ENCODE measurements around the gene NOP53.
"Not testable (repeated sequence)": the region's sequence is repeated elsewhere in the genome, so short reads cannot be mapped to it uniquely, and the experiment has no call there.

The NOP53 gene

GRCh38 chr19:47730910-47731309 is 14.4 kb upstream of the NOP53 start:
- H3K4me3 Mint-ChIP-seq = no peak overlapping the region
- H3K9me3 Mint-ChIP-seq = no peaks in the 10 kb centered on the region

DNA sequence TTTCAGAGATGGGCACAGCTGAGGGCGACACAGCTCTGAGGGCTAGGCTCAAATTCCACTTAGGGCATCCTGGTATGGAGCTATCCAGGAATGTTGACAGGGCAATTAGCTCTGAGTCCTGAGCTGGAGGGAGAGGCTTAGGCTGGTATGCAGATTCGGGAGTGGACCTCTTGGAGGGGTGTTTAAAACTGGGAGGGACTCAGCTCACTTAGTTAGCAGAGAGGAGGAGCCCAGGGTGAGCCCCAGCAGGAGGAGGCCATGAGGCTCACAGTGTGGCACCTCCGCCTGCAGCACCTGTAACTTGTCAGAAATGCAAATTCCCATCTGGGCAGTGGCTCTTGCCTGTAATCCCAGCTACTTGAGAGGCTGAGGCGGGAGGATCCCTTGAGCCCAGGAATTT is 10.2 kb upstream of the NOP53 start:
- DNase-seq (no peak), ATAC-seq (no peak)
- Mint-ChIP-seq H3K9me3 (no peaks in the 10 kb centered on the region), H3K4me1 (peaks cover 5% of the 10 kb centered on the region), H3K27me3 (peaks cover 18% of the 10 kb centered on the region), H3K4me3 (no peak overlapping the region), H3K27ac (no peak overlapping the region)

More at GRCh38 chr19:47730910-47731309, 14.4 kb upstream of the NOP53 start:
- ATAC-seq = no peak
- no peak overlapping the region for H3K27ac Mint-ChIP-seq
- DNase-seq = no peak
- H3K27me3 Mint-ChIP-seq = peaks cover 43% of the 10 kb centered on the region
- peaks cover 28% of the 10 kb centered on the region for H3K4me1 Mint-ChIP-seq

GRCh38 chr19:47740866-47741519 is 4.4 kb upstream of the NOP53 start:
- DNase-seq (no peak), ATAC-seq (no peak)
- Mint-ChIP-seq H3K27ac (no peak overlapping the region), H3K4me3 (no peak overlapping the region), H3K27me3 (no peaks in the 10 kb centered on the region), H3K9me3 (no peaks in the 10 kb centered on the region), H3K4me1 (peaks cover 30% of the 10 kb centered on the region)

DNA sequence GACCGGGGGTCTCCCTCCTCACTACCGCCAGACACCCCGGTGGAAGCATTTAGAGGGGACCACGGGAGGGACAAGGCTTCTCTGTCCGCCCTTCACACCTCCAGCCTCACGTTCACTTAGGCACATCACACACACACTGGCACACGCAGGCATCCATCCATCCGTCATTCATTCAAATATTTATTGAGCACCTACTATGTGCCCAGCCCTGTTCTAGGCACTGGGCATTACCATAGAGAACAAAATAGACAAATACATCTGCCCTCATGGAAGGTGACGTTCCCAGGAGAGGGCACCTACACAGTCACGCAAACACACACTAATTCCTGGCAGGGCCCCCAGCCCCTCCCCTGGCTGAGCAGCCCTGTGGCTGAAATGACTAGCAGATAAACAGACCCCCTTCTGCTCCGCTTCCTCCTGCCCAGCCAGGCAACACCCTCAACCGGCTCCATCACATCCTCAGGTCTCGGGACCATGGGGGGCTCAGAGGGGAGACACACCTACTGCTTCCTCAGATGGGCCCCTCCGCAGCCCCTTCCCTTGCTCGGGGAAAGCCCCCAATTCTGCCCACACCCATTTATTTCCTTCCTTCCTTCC is 3.7 kb upstream of the NOP53 start:
- ATAC-seq (no peak), DNase-seq (no peak)
- no peak overlapping the region for H3K4me3 Mint-ChIP-seq
- H3K9me3 Mint-ChIP-seq = no peaks in the 10 kb centered on the region
- H3K27me3 Mint-ChIP-seq = no peaks in the 10 kb centered on the region
- H3K27ac Mint-ChIP-seq = no peak overlapping the region
- H3K4me1 Mint-ChIP-seq = peaks cover 35% of the 10 kb centered on the region

- H3K27ac Mint-ChIP-seq = peak overlapping the region in 1 of 2 donors; percentile 6
- DNase-seq = no peak
- peak overlapping the region; percentile 78 to 88 for H3K4me3 Mint-ChIP-seq
Observed at GRCh38 chr19:47742634-47743033, 2.7 kb upstream of the NOP53 start.

DNA sequence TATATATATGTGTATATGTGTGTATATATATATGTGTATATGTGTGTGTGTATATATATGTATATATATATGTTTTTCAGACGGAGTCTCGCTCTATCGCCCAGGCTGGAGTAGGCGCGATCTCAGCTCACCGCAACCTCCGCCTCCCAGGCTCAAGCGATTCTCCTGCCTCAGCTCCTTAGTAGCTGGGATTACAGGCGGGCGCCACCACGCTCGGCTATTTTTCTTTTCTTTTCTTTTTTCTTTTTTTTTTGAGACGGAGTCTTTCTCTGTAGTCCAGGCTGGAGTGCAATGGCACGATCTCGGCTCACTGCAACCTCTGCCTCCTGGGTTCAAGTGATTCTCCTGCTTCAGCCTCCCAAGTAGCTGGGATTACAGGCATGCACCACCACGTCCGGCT is 783 bp downstream of the NOP53 start:
- H3K9me3 Mint-ChIP-seq, DNase-seq, H3K27me3 Mint-ChIP-seq, ATAC-seq: not testable (repeated sequence)
- Mint-ChIP-seq H3K27ac (peak overlapping the region; percentile 46 to 63), H3K4me1 (peaks cover 73% of the 10 kb centered on the region), H3K4me3 (peak overlapping the region; percentile 98 to 100)

More at GRCh38 chr19:47742634-47743033, 2.7 kb upstream of the NOP53 start:
- H3K4me1 Mint-ChIP-seq = peaks cover 42% of the 10 kb centered on the region
- no peak for ATAC-seq
- H3K27me3 Mint-ChIP-seq = no peaks in the 10 kb centered on the region
- no peaks in the 10 kb centered on the region for H3K9me3 Mint-ChIP-seq

GRCh38 chr19:47749326-47749725 is 4.0 kb downstream of the NOP53 start:
- peak overlapping the region; percentile 75 to 95 for H3K27ac Mint-ChIP-seq
- peak overlapping the region; percentile 46 to 59 for H3K4me3 Mint-ChIP-seq
- peak; percentile 16 for ATAC-seq

GRCh38 chr19:47750752-47751151 is 5.4 kb downstream of the NOP53 start:
- Mint-ChIP-seq H3K4me1 (peaks cover 63% of the 10 kb centered on the region), H3K27me3 (no peaks in the 10 kb centered on the region), H3K4me3 (no peak overlapping the region), H3K9me3 (no peaks in the 10 kb centered on the region), H3K27ac (peak overlapping the region in 1 of 2 donors; percentile 48)
- ATAC-seq = no peak
- no peak for DNase-seq

More at GRCh38 chr19:47749326-47749725, 4.0 kb downstream of the NOP53 start:
- Mint-ChIP-seq H3K27me3 (no peaks in the 10 kb centered on the region), H3K9me3 (no peaks in the 10 kb centered on the region), H3K4me1 (peaks cover 75% of the 10 kb centered on the region)
- no peak for DNase-seq

DNA sequence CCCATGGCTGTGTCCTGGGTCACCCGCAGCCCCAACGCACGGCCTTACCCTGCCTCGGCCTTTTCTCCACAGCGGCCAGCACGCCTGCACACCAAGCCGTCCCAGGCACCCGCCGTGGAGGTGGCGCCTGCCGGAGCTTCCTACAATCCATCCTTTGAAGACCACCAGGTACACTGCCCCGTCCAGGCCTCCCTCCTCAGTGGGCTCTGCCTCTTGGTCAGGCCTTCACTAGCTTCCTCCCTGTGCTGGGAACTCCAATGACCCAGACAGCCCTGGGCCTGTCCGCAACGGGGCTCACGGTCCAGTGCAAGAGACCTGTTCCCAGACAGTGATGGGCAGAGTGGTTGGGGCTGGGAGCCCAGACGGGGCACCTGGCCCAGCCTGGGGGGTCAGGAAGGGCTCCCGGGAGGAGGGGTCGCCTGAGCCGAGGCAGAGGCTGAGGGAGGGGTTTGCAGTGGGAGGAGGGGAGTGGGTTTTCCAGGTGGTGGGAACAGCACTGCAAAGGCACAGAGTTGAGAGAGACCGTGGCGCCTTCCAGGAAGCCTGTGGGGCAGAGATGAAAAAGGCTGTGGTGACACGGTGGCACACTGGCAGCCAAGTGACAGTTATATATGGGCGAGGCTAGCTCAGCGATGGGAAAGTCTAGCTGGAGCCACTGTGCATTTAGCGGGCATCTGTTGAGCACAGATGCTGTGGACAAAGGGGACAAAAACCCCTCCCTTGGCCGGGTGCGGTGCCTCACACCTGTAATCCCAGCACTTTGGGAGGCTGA is 7.3 kb downstream of the NOP53 start:
- H3K27me3 Mint-ChIP-seq = no peaks in the 10 kb centered on the region
- peak overlapping the region in 1 of 2 donors; percentile 21 for H3K4me3 Mint-ChIP-seq
- H3K27ac Mint-ChIP-seq = peak overlapping the region in 1 of 2 donors; percentile 96
- no peaks in the 10 kb centered on the region for H3K9me3 Mint-ChIP-seq
- H3K4me1 Mint-ChIP-seq = peaks cover 59% of the 10 kb centered on the region
- no peak for ATAC-seq
- no peak for DNase-seq

DNA sequence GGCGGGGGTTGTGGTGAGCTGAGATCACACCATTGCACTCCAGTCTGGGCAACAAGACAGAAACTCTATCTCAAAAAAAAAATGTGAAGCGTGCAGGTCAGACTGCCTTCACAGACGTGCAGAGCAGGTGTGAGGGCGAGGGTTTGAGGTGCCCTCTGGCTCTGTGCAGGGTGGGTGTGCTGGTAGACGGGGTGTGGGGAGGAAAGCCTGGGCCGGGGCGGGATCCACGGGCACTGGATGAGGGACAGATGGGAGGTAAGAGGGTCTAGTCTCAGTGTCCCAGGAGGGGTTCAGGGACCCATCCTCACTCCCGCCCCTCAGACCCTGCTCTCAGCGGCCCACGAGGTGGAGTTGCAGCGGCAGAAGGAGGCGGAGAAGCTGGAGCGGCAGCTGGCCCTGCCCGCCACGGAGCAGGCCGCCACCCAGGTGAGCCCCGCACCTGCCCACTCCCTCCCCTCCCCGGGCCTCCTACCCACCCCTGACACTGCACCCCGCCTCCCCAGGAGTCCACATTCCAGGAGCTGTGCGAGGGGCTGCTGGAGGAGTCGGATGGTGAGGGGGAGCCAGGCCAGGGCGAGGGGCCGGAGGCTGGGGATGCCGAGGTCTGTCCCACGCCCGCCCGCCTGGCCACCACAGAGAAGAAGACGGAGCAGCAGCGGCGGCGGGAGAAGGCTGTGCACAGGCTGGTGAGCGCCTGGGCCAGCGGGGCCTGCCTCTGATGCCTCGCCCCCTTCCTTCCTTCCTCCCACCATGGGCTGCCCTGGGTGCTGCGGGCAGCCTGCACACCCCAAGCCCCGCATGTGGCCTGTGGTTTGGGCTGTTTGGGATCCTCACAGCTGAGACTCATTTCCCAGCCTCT is 9.1 kb downstream of the NOP53 start:
- H3K4me3 Mint-ChIP-seq = no peak overlapping the region
- DNase-seq (no peak), ATAC-seq (peak; percentile 19)
- H3K27me3 Mint-ChIP-seq = no peaks in the 10 kb centered on the region
- peaks cover 42% of the 10 kb centered on the region for H3K4me1 Mint-ChIP-seq
- H3K9me3 Mint-ChIP-seq = no peaks in the 10 kb centered on the region
- H3K27ac Mint-ChIP-seq = peak overlapping the region in 1 of 2 donors; percentile 94

GRCh38 chr19:47755065-47755761 is 9.9 kb downstream of the NOP53 start:
- H3K4me3 Mint-ChIP-seq = no peak overlapping the region
- H3K9me3 Mint-ChIP-seq = no peaks in the 10 kb centered on the region
- H3K27ac Mint-ChIP-seq = peak overlapping the region in 1 of 2 donors; percentile 74
- DNase-seq (no peak), ATAC-seq (no peak)
- H3K4me1 Mint-ChIP-seq = peaks cover 34% of the 10 kb centered on the region
- no peaks in the 10 kb centered on the region for H3K27me3 Mint-ChIP-seq

DNA sequence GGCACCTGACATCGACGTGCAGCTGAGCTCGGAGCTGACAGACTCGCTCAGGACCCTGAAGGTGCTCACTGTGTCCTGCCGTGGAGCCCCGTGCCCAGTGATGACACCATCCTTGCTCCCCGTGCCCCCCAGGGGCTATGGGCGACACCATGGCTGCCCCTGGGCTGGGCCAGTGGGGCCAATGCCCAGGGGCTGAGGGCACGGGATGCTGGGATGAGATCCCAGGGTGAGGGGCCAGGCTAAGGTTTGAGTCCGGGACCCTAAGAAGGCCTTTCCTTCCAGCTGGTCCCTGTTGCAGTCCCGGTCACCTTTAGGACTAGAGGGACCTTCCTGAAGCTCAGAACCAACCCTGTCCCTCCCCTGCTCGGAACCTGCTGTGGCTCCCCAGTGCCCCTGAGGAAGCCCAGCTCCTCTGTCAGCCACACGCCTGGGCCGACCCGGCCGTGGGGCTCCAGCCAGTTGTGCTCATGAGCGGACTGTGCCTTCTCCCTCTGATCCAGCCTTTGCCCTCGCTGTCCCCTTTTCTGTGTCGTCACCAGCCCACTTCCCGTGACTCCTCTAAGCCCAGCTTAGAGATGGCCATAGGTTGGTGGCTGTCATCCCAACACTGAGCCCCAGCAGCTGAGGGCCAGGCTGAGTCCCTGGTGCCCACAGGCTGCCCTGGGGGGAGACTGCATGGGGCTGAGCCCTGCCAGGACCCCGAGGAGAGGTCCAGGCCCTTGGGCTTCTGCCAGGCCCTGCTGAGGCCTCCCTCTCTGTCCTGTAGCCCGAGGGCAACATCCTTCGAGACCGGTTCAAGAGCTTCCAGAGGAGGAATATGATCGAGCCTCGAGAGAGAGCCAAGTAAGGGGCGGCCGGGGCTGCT is 10.6 kb downstream of the NOP53 start:
- H3K27ac Mint-ChIP-seq = no peak overlapping the region

DNA sequence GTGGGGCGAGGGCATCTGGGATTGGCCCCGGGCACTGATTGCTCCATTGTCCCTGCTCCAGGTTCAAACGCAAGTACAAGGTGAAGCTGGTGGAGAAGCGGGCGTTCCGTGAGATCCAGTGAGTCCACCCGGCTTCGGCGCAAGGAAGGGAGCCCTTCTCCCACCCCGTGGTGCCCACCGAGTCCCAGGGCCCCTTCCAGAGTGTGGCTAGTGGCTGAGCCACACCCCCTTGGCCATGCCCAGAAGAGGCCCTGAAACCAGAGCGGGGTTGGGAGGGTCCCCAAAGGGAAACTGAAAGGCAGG is 11.2 kb downstream of the NOP53 start:
- no peak overlapping the region for H3K27ac Mint-ChIP-seq
- no peak overlapping the region for H3K4me3 Mint-ChIP-seq
- no peaks in the 10 kb centered on the region for H3K27me3 Mint-ChIP-seq
- ATAC-seq (no peak), DNase-seq (no peak)
- H3K9me3 Mint-ChIP-seq = no peaks in the 10 kb centered on the region
- H3K4me1 Mint-ChIP-seq = peaks cover 28% of the 10 kb centered on the region

More for the DNA sequence above, 10.6 kb downstream of the NOP53 start:
- Mint-ChIP-seq H3K27me3 (no peaks in the 10 kb centered on the region), H3K4me3 (no peak overlapping the region), H3K9me3 (no peaks in the 10 kb centered on the region), H3K4me1 (peaks cover 28% of the 10 kb centered on the region)
- no peak for ATAC-seq
- no peak for DNase-seq

DNA sequence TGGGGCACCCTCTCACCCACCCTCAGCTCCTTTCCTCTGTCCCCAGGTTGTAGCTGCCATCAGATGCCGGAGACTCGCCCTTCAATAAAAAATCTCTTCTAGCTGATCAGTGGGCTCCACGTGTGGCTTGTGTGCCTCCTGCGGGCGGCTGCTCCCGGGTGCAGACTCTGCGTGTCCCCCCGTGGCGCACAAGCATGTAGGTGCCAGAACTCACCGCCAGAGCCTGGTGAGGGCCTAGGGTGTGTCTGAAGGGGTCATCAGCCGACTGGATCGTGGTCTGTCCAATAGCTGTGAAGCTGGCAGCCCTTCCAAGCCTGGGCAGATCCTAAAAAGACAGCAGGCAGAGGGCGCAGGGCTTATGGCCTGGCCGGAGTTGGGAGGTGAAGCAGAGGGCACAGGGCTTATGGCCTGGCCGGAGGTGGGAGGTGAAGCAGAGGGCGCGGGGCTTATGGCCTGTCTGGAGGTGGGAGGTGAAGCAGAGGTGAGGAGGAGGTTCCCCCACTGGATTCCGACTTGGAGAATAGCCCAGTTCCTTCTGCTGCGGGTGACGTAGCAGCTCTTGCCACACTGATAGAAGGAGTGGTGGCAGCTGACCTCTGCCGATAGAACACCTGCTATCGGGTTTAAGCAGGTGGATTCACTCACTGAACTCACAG is 11.7 kb downstream of the NOP53 start:
- Mint-ChIP-seq H3K4me3 (no peak overlapping the region), H3K4me1 (peaks cover 27% of the 10 kb centered on the region), H3K27me3 (no peaks in the 10 kb centered on the region), H3K9me3 (no peaks in the 10 kb centered on the region), H3K27ac (peak overlapping the region; percentile 56 to 61)
- DNase-seq (no peak), ATAC-seq (no peak)
